Large intestine (tissue), 3 donors: ENCODE results near the gene IP6K1. TPM values are rescaled to one million over a fixed set of nuclear protein-coding genes. Genes with fewer than 3 reads are reported as not detected.

ENCODE experiments used
- DNase-seq, 2 donors: peaks; one replicate each; pipeline versions ENCODE4 v3.0.0 to v3.0.0-alpha.2; 2013
- H3K27ac ChIP-seq: one replicate; pipeline ENCODE4 v1.5.1; 2013; ENCODE audit warnings: low read length
- H3K27me3 ChIP-seq: 2 replicates; pipeline ENCODE4 v1.6.1; 2013; ENCODE audit warnings: low read length; ENCODE audit not compliant: control insufficient read depth, insufficient read depth
- H3K36me3 ChIP-seq: 2 replicates; pipeline ENCODE4 v1.6.1; 2013; ENCODE audit warnings: low read length; ENCODE audit not compliant: control insufficient read depth, insufficient read depth
- H3K4me1 ChIP-seq: one replicate; pipeline ENCODE4 v1.6.1; 2013; ENCODE audit warnings: low read length; ENCODE audit not compliant: control insufficient read depth, insufficient read depth
- H3K4me3 ChIP-seq: one replicate; pipeline ENCODE4 v1.5.1; 2013; ENCODE audit warnings: low read length
- H3K9me3 ChIP-seq: one replicate; pipeline ENCODE4 v1.6.1; 2013; ENCODE audit warnings: mild to moderate bottlenecking, low read depth, low read length, moderate library complexity; ENCODE audit not compliant: control insufficient read depth
- WGBS: methylation state at CpG from one replicate; pipeline ENCODE4 v1.1.5; 2013; ENCODE audit warnings: low lambda C conversion rate; ENCODE audit not compliant: insufficient coverage; 5-methylcytosine and 5-hydroxymethylcytosine counted together
- polyA plus RNA-seq: library from polyadenylated mRNA; unstranded; fragments of 120-200 nt; gene quantifications from one replicate; pipeline ENCODE4 v1.2.1, GENCODE V29; 2013

Gene IP6K1
- polyA plus RNA-seq, 1 donor: 27.1 TPM

DNA sequence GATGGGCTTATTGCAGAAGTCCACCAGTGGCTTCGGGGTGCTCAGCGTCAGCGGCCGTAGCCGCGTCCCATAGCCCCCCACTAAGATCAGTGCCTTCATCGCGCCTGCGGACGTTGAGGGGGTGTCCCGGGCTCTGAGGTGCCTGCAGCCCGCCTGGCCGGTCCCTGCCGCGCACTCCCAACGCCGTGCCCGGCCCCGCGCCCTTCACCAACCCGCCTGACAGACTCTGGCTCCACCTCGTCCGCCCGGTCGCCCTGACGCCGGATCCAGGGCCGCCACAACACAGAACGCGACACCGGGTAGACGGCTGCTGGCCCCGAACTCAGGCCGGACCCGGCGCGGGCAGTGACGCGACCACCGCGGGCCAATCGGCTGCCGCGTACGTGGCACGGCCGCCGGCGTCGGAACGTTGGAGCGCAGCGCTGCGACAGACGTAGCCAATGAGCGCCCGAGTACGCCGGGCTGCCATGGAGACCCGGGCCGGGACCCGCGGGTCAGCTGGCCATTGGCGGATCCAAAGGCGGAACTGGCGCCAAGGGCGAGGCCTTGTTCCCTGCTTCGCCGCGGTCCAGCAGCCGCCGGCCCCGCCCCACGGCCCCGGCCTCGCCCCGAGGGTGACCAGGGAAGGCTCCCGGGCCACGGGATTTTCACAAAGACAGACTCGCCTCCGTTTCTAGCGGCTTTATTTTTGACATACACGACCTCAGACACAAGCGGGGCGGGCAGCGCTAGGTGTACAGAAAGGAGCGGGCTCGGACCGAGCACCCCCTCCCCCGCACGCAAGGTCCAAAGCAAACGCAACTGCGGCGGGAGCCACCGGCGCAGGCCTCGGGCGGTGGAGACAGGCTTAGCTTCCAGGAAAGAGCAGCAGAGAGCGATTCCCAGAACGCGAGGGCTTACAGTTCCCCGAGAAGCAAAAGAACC is 62.5 kb downstream of the IP6K1 start, which contains the start of gene GMPPB:
GMPPB (minus strand) TSS at position 324 of the 924 bp plus-strand sequence; CDS start at position 99, 225 bp downstream.
- peak; percentile 97 to 98 for DNase-seq
- Histone ChIP-seq H3K36me3 (peaks cover 58% of the 10 kb centered on the region), H3K27me3 (no peaks in the 10 kb centered on the region), H3K4me1 (peaks cover 24% of the 10 kb centered on the region), H3K9me3 (peaks cover 2% of the 10 kb centered on the region), H3K27ac (peak within 1 kb of the TSS; percentile 99), H3K4me3 (peak within 1 kb of the TSS; percentile 100)
- no CpG with 5 or more reads among the region's 102 CpGs for WGBS

DNA sequence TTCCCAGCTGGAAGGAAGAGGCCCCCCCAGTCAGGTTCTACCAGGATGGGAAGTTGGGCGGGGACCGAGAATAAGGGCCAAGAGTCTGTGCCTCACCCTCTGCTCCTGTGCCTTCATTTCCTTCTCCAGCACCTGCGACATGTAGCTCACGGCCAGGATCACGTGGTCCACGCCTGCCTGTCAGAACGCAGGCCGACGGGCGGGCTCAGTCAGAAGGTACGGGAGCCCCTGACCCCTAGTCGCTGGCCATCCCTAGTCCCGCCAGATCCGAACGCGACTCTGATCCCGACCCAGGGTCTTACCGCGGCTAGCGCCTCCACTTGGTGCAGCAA is 63.1 kb downstream of the IP6K1 start:
- Histone ChIP-seq H3K4me1 (peaks cover 30% of the 10 kb centered on the region), H3K4me3 (peak overlapping the region; percentile 100), H3K36me3 (peaks cover 57% of the 10 kb centered on the region), H3K9me3 (peaks cover 7% of the 10 kb centered on the region), H3K27me3 (no peaks in the 10 kb centered on the region), H3K27ac (peak overlapping the region; percentile 99)
- no CpG with 5 or more reads among the region's 20 CpGs for WGBS
- DNase-seq: peak; percentile 64 to 83

DNA sequence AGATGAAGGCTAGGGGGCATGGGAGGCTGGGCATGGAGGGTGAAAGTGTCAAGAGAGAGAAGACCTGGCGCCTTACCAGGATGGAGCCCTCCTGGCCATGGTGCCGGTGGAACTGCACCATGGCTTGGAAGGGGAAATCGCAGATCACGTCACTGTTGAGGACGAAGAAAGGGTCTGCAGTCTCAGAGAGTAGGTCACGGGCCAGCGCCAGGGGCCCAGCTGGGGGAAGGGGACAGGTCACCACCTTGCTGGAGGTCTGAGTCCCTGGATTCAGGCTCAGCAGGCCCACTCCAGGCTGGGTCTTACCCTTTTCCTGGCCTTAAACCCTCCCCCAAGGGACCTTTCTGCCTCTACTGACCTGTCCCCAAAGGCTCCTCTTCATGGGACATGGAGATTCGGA is 63.4 kb downstream of the IP6K1 start:
- Histone ChIP-seq H3K27ac (peak overlapping the region; percentile 99), H3K9me3 (peaks cover 11% of the 10 kb centered on the region), H3K27me3 (no peaks in the 10 kb centered on the region), H3K36me3 (peaks cover 54% of the 10 kb centered on the region), H3K4me3 (peak overlapping the region; percentile 100), H3K4me1 (peaks cover 31% of the 10 kb centered on the region)
- DNase-seq: no peak
- WGBS: no CpG with 5 or more reads among the region's 8 CpGs

DNA sequence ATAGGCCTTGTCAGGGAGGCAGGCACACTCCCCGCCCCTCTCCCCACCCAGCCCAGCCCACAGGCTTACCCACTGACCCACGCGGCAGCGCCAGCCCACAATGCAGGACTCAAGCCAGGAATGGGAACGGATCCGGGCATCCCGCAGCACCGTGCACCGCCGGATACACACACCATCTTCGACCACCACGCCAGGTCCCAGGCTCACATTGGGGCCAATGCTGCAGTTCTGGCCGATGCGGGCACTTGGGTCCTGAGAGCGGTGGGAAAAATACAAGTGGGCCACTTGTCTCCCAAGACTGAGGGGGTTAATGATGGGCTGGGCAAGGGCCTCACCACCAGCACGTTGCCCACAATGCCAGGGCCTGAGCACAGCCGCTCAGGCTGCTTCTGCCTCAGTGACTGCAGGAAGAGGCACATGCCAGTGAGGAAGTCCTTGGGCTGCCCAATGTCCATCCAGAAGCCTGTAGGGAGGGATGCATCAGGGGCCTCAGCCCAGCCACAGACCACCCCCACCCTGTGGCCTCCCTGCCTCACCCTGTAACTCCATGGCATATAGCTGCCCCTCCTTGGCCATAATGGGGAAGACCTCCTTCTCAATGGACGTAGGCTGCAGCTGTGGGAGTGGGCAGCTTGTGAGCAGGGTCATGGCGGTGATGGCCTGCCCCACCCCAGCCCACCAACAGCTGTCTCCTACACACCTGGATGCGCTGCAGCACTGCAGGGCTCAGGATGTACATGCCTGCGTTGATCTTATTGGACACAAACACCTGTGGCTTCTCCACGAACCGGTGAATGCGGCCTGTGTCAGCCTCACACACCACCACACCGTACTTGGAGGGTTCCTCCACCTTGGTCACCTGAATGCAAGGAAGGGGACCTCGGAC is 64.2 kb downstream of the IP6K1 start:
- H3K4me1 ChIP-seq: peaks cover 31% of the 10 kb centered on the region

DNA sequence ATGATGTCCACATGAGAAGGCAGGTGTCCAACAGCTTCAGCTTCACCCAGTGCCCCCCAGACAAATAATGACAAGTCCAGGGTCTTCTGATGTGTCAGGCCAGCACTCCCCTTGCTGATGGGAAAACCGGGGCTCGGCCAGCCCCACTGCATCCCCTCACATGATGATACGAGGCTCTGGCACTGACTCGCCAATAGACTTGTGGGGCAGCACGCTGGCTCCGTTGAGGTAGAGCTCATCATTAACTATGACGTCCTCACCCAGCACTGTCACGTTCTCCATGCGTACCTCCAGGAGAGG is 64.8 kb downstream of the IP6K1 start:
- no CpG with 5 or more reads among the region's 9 CpGs for WGBS
- H3K4me3 ChIP-seq: no peak overlapping the region
- H3K9me3 ChIP-seq: peaks cover 11% of the 10 kb centered on the region
- peaks cover 31% of the 10 kb centered on the region for H3K4me1 ChIP-seq
- no peak for DNase-seq
- H3K27ac ChIP-seq: no peak overlapping the region
- H3K27me3 ChIP-seq: no peaks in the 10 kb centered on the region
- peaks cover 49% of the 10 kb centered on the region for H3K36me3 ChIP-seq

More for the DNA sequence above, 64.2 kb downstream of the IP6K1 start:
- Histone ChIP-seq H3K27ac (no peak overlapping the region), H3K9me3 (peaks cover 11% of the 10 kb centered on the region), H3K27me3 (no peaks in the 10 kb centered on the region), H3K36me3 (peaks cover 49% of the 10 kb centered on the region), H3K4me3 (no peak overlapping the region)
- 100% methylated on average over 1 of the region's 26 CpGs for WGBS
- no peak for DNase-seq

DNA sequence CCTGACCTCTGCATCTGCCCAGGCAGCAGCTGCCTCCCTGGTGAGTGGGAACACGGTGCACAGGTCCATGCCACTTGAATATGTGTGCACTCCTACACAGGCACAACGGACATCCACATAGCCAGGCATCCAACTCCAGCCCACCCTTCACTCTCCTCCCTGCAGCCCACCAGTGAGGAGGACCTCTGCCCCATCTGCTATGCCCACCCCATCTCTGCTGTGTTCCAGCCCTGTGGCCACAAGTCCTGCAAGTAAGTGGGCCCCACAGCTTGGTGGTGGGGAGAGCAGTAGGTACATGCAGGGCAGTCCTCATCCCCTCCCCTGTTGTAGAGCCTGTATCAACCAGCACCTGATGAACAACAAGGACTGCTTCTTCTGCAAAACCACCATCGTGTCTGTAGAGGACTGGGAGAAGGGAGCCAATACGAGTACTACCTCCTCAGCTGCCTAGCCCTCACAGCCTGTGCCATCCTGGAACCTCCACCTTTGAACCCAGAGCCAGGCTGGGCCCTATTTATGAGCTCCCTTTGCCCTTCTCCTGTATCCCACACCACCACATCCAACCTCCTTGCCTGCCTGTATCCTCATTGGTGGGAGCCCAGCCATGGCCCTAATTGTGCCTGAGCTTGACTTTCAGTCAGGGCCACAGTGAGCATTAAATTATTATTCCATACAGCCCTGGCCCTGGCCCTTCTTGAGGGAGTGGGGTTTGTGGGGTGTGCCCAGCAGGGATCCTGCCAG is 65.3 kb downstream of the IP6K1 start:
- Histone ChIP-seq H3K4me3 (no peak overlapping the region), H3K9me3 (peaks cover 11% of the 10 kb centered on the region), H3K36me3 (peaks cover 49% of the 10 kb centered on the region), H3K4me1 (peaks cover 31% of the 10 kb centered on the region), H3K27me3 (no peaks in the 10 kb centered on the region), H3K27ac (no peak overlapping the region)
- no peak for DNase-seq
- WGBS: no CpG with 5 or more reads among the region's 4 CpGs

DNA sequence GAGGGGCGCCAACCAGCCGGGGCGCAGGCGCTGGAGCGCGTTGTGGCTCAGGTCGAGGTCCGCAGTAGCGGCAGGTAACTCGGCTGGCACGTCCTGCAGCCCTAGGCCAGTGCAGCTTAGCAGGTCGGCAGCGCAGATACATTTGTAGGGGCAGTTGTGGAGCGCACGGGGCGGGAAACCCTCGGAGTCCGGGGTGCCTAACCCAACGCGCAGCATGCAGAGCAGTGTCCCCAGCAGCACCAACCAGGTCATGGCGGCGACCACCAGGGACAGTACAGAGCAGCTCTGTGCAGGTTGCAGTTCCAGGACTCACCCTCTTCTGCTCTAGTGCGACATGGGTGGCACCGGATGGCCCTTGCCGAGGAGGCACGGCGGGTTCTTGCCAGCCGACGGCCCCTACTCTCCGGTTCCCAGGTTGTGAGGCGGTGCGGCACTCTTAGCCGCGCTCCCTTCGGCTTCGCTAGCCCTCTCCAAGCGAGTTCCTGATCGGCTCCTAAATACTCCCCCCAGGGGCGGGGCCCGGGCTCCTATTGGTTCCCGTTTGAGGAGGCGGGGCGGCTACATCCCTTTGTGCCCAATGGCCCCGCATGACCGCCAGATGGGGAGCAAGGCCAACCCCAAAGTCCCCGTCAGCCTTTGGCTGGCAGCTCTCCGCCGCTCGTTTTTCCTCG is 67.0 kb downstream of the IP6K1 start, which contains the start of gene AMIGO3:
AMIGO3 (minus strand) TSS at position 471 of the 671 bp plus-strand sequence; CDS start at position 252, 219 bp downstream.
- Histone ChIP-seq H3K27ac (peak within 1 kb of the TSS; percentile 55), H3K9me3 (peaks cover 11% of the 10 kb centered on the region), H3K4me1 (peaks cover 24% of the 10 kb centered on the region), H3K36me3 (peaks cover 54% of the 10 kb centered on the region), H3K27me3 (no peaks in the 10 kb centered on the region), H3K4me3 (peak within 1 kb of the TSS; percentile 44)
- WGBS: no CpG with 5 or more reads among the region's 50 CpGs
- DNase-seq: peak; percentile 78 to 93

DNA sequence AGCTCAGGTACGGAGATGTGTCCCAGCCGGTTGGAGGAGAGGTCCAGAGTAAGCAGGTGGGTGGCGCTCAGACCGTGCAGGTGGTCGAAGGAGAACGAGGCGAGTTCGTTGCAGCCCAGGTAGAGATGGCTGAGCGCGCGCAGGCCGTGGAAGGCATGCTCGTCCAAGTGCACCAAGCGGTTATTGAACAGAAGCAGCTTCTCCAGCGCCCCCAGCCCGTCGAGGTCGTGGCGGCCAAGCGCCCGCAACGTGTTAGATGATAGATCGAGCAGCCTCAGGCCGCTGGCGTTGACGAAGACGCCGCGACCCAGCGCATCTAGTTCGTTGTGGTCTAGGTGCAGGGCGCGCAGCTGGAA is 67.5 kb downstream of the IP6K1 start:
- no peak for DNase-seq
- peaks cover 59% of the 10 kb centered on the region for H3K36me3 ChIP-seq
- H3K27me3 ChIP-seq: no peaks in the 10 kb centered on the region
- no peak overlapping the region for H3K27ac ChIP-seq
- H3K4me1 ChIP-seq: peaks cover 22% of the 10 kb centered on the region
- peaks cover 11% of the 10 kb centered on the region for H3K9me3 ChIP-seq
- peak overlapping the region; percentile 44 for H3K4me3 ChIP-seq
- no CpG with 5 or more reads among the region's 33 CpGs for WGBS

DNA sequence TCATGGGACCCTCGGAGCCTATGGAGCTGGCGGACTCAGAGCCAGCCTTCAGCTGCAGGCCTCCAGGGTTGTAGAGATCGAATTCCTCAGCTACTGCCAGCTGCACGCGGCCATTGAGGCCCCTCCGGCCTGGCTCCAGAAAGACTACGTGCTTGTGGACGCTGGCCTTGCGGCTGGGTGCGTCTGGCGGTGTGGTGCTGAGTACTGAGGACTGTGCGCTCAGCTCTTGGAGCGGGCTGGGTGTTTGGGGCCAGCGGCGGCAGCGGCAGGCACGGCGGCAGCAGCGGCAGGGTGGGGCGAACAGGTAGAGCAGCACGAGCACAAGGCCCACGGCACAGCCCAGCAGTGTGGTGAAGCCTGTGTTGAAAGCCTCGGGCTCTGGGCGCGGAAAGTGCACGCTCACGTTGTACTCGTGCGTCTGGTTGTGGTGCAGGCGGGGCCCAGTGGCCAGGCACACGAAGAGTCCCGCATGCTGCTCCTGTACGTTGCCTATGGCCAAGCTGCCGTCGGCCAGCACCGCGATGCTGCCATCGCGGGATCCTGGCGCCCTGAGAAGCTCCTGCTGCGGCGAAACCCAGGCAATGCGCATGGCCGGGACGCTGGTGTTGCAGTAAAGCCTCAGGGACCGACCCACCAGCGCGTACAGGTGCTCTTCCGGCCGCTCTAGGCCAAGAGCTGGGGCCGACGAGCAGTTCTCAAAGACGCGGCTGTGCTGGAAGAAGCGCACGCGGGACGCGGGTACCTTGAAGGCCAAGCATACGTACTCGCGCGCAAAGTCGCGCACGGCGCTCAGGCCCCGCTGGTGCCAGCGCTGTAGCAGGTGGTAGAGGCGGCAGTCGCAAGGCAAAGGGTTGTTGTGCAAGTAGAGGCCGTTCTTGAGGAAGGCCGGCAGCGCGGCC is 68.1 kb downstream of the IP6K1 start:
- H3K27me3 ChIP-seq: no peaks in the 10 kb centered on the region
- H3K9me3 ChIP-seq: peaks cover 11% of the 10 kb centered on the region
- WGBS: no CpG with 5 or more reads among the region's 75 CpGs
- no peak overlapping the region for H3K4me3 ChIP-seq
- H3K27ac ChIP-seq: no peak overlapping the region
- peaks cover 65% of the 10 kb centered on the region for H3K36me3 ChIP-seq
- DNase-seq: no peak
- peaks cover 22% of the 10 kb centered on the region for H3K4me1 ChIP-seq
